PC-9 (cell line): ENCODE results near the gene SH3PXD2B.

Source experiments
- EZH2 ChIP-seq: fragments of 200-600 bp; sonication (generic); IDR thresholded peaks from 2 replicates; pipeline ENCODE4 v1.8.0; 2017; ENCODE audit warnings: antibody characterized with exemption, low read depth
- TF ChIP-seq, protein P1 (sequence below): fragments of 200-600 bp; sonication (generic); conservative IDR thresholded peaks from 2 replicates; pipeline ENCODE4 v1.6.1; 2017; ENCODE audit warnings: mixed run types, antibody characterized with exemption, mild to moderate bottlenecking, moderate library complexity

DNA sequence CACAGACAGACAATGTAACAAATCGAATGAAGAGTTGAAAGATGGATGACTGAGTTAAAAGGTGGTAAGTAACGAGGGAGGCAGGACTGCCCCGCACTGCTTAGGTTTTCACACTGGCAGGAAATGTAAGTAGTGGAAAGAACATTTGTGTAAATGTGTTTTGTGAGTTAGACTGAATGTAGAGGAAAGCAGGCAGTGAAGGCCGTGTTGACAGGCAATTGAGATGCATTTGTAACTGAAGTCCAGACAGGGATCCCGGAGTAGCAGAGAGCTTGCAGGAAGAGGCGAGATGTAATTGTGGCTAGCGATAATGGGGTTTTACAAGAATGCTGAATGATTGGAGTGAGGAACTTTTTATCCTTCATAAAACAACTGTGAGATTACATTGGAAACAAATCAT lies 20.0 kb upstream of the SH3PXD2B start:
- TF ChIP-seq, protein P1, sequence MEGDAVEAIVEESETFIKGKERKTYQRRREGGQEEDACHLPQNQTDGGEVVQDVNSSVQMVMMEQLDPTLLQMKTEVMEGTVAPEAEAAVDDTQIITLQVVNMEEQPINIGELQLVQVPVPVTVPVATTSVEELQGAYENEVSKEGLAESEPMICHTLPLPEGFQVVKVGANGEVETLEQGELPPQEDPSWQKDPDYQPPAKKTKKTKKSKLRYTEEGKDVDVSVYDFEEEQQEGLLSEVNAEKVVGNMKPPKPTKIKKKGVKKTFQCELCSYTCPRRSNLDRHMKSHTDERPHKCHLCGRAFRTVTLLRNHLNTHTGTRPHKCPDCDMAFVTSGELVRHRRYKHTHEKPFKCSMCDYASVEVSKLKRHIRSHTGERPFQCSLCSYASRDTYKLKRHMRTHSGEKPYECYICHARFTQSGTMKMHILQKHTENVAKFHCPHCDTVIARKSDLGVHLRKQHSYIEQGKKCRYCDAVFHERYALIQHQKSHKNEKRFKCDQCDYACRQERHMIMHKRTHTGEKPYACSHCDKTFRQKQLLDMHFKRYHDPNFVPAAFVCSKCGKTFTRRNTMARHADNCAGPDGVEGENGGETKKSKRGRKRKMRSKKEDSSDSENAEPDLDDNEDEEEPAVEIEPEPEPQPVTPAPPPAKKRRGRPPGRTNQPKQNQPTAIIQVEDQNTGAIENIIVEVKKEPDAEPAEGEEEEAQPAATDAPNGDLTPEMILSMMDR: no peak
- no peak for TF ChIP-seq EZH2
